NCI-H2196 treated with DMSO at 0.1 percent for 48 hours (cell line): ENCODE results near the gene SLC43A2.

ENCODE experiments used
- DNase-seq: peaks from one replicate; lab custom pipeline; 2025; ENCODE audit not compliant: unreplicated experiment; lab: John Stamatoyannopoulos, UW

Gene SLC43A2

GRCh38 chr17:1624650-1625049, 4.0 kb downstream of the SLC43A2 start:
- DNase-seq = no peak

DNA sequence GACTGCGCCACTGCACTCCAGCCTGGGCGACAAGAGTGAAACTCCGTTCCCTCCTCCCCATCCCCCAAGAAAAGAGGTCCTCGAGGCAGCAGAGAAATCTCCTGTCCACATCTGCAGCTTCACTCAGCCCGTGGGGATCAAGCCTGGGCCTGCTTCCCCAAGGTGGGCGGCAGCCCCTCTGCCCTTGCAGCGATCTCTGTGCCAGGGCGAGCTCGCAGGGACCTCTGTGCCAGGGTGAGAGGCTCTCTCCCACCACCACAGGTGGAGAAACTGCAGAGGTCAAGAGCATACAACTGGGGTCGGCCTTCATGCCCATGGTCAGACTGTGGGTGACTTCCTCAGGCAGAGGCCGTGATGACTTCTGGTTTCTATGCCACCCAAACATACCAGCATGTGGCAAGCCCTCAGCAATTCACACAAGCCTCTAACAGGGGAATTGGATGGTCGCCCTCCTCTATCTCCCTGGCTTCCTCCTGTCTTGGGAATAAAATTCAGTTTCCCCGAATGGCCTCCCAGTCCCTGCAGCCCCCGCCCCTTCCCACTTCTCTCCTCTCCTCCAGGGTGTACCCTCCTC, 5.5 kb downstream of the SLC43A2 start:
- DNase-seq = no peak

DNA sequence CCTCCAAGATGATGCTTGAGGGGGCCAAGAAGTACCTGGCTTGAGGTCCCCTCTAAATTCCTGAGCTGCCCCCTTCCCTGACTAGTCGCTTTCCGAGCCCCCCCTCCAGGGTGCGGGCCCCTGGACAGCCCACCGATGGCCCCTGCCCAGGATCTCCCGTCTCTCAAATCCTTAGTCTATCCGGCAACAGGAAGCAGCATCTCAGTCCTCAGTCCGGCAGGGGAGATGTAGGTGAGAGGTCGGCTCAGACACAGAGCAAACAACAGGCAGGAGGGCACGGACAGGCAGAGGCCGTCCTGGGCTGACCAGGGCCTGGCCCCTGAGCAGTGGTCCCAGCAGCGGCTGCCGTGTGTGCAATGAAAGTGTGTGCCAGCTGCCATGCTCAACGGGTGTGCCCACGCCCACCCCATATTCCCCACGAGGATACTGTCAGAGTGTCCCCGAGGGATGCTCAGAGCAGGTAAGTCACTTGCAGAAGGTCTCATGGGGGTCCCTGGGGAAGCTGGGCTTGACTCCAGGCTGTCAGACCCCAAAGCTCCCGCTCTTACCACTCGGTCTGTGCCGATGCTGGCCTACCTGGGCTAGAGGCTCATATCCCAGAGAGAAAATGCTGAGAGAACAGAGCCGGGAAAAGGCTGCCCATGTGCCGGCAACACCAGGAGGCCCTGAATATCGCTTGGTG, 7.2 kb downstream of the SLC43A2 start:
- DNase-seq = no peak

GRCh38 chr17:1620486-1620885, 8.1 kb downstream of the SLC43A2 start:
- DNase-seq = no peak

DNA sequence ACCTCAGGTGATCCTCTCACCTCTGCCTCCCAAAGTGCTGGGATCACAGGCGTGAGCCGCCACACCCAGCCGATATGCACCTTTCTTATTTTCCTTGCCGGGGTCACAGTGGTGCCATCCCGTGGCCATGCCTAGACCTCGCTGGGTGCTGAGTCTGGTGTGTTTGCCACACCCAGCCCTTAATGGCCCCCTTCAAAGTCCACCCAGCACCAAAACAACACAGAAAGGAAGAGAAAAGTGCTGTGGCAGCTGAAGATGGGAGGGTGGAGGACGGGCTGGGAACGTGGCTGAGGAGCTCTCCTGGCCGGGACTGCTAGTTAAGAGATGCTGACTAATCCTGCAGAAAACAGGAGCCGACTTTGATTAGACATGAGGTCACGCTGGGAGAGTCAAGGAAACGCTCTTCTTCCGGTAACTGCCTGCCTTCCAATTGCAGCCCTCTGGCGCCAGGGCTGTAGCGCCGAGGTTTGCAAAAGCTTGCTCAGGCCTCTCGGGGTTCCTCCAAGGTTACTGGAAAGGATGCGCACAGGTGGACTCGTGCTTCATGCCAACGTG, 10.9 kb downstream of the SLC43A2 start:
- DNase-seq = no peak

DNA sequence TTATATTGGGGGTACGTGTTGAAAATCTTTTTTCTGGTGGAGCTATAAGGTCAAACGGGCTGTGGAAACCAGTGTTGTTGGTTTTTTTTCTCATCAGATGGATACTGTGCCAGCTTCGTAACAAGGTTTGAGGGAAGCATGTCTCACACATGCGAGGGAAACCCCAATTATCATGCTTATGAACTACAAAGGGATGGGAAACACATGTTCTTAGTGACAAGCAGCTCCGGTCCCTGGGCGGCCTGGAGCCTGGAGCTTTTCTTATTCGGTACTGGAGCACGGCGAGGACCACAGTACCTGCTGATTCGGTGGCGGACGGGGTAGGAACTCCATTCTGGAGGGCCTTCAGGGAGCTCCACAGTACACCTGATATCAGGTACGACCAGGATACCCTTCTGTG, 12.5 kb downstream of the SLC43A2 start:
- no peak for DNase-seq

- no peak for DNase-seq
These were observed 16.2 kb downstream of the SLC43A2 start for GRCh38 chr17:1612400-1612799.

DNA sequence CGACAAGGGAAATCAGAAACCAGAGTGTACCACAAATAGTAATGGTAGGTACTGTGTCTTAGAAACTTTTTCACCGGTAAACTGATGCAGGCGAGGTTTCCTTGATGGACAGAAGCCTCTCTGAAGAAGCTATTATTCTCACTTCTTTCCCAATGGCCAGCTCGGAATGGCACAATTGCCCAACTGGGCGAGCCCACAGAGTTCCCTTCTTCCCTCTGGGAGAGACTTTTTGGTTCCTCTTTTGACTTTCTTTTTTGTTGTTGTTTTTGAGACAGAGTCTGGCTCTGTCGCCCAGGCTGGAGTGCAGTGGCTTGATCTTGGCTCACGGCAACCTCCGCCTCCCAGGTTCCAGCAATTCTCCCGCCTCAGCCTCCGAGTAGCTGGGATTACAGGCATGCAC, 16.9 kb downstream of the SLC43A2 start:
- DNase-seq = no peak

GRCh38 chr17:1608676-1609075, 20.0 kb downstream of the SLC43A2 start:
- DNase-seq = no peak

- no peak for DNase-seq
These were observed 20.7 kb downstream of the SLC43A2 start for GRCh38 chr17:1607971-1608320.

DNA sequence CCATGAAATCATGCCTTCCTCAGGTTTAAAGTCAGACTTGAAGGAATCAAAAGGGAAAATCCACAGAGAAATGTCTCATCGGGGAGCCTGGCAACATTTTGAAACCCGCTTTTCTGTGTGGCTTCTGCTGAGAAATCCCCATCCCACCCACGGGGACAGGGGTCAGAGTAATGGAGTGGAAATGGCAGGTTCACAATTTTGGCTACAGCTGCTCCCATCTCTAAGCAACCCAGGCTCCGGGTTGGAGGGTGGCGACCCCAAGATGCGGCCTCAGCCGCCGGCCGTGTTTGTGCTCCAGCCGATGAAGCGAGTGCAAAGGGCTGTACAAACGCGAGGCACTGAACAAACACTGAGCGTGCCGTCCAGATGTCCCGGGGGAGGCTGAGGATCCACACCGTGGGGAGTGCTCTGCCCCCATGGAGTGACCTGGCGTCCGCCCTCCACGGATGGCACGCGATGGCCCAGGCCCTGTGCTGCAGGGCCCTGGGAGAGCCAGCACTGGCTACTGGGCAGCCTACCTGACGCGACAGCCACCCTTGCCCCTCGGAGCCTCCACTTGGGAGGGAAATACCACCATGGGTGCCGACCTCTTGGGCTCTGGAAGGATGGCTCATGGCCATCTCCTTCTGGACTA, 22.2 kb downstream of the SLC43A2 start:
- DNase-seq = no peak

GRCh38 chr17:1605681-1606351, 22.8 kb downstream of the SLC43A2 start:
- no peak for DNase-seq

DNA sequence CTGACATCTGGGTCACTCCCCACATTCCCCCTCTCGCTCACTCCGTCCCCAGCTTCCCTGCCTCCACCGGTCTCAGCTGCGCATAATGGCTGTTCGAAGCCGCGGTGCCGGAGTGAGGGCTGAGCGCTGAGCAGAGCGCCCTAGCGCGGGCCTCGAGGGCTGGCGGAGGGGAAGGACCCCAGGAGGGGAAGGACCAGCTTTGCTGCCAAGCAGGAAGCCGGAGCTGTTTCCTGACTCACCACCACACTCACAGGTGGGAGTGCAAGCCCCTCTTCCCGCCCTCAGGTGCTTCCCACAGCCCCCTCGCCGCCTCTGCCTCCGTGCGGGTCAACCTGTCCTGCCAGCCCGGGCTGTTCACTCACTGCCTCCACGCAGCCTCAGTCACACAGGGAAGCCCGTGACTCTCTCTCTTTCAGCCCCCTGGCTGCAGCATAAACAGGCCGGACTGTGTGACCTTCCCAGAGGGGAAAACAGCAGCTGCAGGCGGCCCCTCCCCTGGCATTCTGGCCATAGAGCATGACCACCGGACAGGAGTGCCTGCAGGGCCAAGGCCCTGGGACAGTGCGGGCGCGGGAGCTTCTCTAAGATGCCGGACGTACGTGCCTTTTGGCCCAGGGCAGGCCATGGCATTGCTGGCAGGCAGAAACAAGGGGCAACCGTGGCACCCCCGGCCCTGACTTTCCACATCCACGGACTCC, 23.7 kb downstream of the SLC43A2 start:
- DNase-seq = no peak

- no peak for DNase-seq
These were observed 27.1 kb downstream of the SLC43A2 start for GRCh38 chr17:1601571-1601970.

- no peak for DNase-seq
These were observed 30.1 kb downstream of the SLC43A2 start for GRCh38 chr17:1598399-1599095.

DNA sequence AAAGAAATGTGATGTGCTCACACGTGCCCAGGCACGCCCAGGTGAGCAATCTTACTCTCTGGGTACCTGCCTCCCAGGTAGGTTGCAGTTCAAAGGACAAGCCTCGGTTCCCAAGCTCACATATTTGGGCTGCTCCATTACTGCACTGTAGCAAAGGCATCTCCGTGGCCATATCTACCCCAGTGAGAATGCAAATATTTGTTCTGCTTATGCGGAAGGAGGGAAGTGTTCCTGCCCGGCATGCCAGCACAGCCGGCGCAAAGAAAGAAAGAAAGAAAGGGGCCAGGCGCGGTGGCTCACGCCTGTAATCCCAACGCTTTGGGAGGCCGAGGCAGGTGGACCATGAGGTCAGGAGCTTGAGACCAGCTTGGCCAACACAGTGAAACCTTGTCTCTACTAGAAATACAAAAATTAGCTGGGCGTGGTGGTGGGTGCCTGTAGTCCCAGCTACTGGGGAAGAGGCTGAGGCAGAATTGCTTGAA, 30.7 kb downstream of the SLC43A2 start:
- DNase-seq = no peak

DNA sequence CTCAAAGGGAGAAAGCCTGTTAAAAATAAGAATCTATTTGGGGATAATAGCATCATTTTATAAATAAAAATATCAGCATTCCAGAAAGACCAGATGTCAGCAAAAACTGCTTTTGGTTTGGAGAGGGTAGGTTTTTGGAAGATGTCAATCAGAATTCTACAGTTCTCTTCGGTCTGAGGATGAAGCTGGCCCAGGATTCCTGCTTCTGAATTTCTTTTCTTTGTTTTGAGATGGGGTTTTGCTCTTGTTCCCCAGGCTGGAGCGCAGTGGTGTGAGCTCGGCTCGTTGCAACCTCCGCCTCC, 35.1 kb downstream of the SLC43A2 start:
- DNase-seq = no peak

DNA sequence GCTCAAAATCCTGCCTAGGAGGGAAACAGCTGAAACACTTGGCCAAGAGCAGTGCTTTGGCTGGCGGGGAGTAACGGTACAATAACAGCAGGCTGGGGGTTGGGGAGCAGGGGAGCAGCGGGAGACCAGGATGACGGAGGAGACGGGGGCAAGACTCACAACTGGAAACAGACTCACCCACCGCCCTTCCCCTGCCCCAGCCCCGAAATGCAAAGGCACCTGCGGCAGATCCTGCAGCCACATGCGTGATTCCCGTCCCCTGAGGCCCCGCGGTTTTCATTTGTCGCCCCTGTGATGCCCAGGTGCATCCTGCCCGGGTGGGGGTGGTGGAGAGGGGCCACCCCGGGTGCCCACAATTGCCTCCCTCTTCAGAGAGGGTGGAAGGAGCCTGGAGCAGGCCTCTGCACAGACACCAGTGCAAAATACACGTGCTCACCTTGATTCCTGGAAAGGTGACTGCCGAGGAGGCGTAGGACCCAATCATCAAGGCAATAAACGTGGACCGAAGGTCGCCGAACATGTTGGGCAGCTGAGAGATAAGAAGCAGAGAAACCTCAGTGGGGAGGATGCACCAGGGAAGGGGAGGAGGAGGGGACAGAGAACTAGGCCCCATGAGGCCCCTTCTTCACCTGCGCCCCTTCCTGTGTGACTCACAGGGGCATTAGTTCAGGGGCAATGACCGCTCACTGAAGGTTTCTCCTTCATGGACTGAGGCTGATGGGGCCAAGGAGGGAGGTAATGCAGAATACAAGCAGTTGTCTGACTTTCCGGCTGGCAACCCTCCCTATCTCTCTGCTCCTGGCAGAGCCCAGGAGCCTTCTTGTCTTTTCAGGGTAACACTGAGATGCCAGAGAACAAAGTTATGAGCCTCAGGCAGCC, 35.6 kb downstream of the SLC43A2 start:
- no peak for DNase-seq

- no peak for DNase-seq
These were observed 37.1 kb downstream of the SLC43A2 start for GRCh38 chr17:1591474-1592090.
